Measurements from ENCODE around the gene METAP1D.
"Not testable (repeated sequence)": the region's sequence is repeated elsewhere in the genome, so short reads cannot be mapped to it uniquely, and the experiment has no call there.

Gene METAP1D

GRCh38 chr2:172048508-172049503, 49.1 kb downstream of the METAP1D start:
- no peak for DNase-seq (ENCODE audit: low read depth)

GRCh38 chr2:172049567-172050120, 49.9 kb downstream of the METAP1D start:
- no peak for DNase-seq (ENCODE audit: low read depth)

GRCh38 chr2:172050479-172051125, 50.8 kb downstream of the METAP1D start:
- no peak for DNase-seq (ENCODE audit: low read depth)

GRCh38 chr2:172052000-172052983, 52.5 kb downstream of the METAP1D start:
- DNase-seq (ENCODE audit: low read depth) = no peak

DNA sequence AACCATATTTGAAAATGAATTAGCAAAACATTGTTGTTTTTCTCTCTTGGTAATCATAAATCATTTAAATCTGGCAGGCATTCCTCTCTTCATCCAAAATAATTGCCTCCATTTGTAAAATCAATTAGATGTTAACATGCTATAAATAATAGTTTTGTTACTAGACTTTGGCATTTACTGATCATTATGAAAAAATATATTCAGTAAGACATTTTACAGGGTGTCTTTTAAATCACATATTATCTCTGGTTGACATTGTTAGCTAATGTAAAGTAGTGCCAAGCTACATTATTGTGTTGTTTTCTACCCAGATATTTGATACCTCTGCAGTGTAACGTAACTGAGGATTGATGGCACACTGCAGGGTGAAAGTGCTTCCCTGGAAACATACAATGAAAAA, 53.7 kb downstream of the METAP1D start:
- DNase-seq (ENCODE audit: low read depth) = no peak

DNA sequence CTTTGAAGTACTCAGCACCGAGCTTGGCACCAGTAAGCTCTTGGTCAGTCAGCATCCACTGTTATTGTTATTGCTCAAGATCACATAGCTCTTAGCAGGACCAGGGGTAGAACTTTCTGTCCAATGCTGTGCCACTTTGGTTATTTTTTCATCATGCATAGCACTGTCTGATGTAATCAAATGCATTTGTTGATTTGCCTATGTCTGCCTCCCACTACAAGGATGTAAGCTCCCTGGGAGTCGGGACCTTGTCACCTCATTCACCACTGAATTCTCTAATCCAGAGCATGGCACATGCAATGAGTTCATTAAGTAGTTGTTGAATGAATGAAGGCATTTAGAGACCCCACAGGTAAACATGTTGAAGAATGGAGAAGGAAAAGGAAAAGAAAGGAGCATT, 56.5 kb downstream of the METAP1D start:
- DNase-seq (ENCODE audit: low read depth) = no peak

DNA sequence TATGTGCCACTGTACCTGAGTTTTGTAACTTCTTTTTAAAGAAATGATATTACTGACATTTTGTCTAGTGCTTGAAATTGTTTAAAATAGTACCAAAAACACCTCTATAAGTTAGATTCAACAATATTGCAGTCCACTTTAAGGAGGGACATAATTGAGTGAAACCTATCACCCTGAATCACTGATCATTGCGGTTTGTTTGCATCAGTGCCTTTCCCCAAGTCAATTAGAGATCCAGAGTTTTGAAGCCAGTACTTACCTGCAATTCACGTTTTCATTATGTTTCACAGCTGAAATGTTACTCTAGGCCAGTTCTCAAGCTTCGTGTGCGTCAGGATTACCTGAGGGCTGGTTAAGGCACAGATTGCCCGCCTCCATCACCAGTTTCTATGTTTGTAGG, 58.9 kb downstream of the METAP1D start:
- DNase-seq (ENCODE audit: low read depth) = no peak

DNA sequence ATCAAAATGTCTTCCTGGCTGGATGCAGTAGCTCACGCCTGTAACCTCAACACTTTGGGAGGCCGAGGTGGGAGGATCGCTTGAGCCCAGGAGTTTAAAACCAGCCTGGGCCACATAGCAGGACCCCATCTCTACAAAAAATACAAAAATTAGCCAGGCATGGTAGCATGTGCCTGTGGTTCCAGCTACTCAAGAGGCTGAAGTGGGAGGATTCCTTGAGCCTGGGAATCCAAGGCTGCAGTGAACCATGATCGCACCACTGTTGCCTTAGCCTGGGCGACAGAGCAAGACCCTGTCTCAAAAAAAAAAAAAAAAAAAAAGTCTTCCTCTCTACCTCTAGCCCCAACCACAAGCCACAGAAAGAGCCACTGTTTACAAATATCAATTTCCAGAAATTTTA, 60.4 kb downstream of the METAP1D start:
- DNase-seq (ENCODE audit: low read depth) = not testable (repeated sequence)

DNA sequence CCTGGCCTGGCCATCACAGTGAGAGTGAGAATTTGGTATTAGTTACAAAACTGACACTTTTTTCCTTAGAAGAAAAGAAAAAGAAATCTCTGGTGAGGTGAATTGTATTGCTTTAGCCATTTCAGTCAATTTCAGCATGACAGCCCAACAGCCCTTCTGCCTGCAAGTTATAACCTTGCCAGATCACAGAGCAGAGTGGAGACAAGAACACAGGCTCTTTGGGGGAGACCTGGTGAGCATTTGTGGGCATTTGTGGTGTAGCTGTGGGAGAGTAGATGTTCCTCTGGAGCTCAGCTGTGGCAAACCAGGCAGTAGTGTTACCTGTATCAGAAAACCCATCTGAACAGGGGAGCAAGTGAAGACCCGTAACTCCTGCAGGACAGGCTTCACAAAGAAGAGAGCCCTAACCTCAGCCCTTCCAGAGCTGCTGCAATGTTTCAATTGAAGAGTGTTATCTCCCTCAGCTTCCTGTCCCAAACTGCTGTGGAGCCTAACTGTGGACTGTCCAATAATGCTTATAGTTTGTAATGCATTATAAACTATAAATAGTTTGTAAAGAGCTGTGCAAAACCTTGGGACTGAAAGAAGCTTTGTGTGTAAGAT, 62.8 kb downstream of the METAP1D start:
- no peak for DNase-seq (ENCODE audit: low read depth)

- DNase-seq (ENCODE audit: low read depth) = no peak
Observed at GRCh38 chr2:172063446-172063845, 63.7 kb downstream of the METAP1D start.

GRCh38 chr2:172065111-172065510, 65.4 kb downstream of the METAP1D start:
- DNase-seq (ENCODE audit: low read depth) = no peak

- DNase-seq (ENCODE audit: low read depth) = no peak
Observed at GRCh38 chr2:172066394-172066886, 66.7 kb downstream of the METAP1D start.

GRCh38 chr2:172067905-172068304, 68.2 kb downstream of the METAP1D start:
- DNase-seq (ENCODE audit: low read depth) = not testable (repeated sequence)

- no peak for DNase-seq (ENCODE audit: low read depth)
Observed at GRCh38 chr2:172070936-172071335, 71.2 kb downstream of the METAP1D start.

- no peak for DNase-seq (ENCODE audit: low read depth)
Observed at GRCh38 chr2:172072303-172072702, 72.5 kb downstream of the METAP1D start.

- DNase-seq (ENCODE audit: low read depth) = no peak
Observed at GRCh38 chr2:172072706-172073105, 73.0 kb downstream of the METAP1D start.

DNA sequence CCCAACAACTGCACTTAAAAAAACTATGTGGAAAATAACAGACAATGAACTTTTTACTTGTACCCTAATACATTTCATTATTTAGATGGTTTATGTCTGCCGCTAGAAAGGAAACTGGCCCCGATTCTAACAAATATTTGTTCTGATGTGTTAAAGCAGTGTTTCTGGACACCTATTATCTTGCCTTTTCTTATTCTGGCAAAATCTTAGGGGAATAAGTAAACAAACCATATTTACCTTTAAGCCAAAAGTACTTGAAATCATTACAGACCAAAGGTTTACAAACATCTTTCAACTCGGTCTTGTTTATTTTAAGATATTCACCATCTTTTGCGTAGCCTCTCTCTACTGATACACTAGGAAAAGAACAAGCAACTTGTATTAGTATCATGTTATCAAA, 73.8 kb downstream of the METAP1D start:
- DNase-seq (ENCODE audit: low read depth) = no peak

DNA sequence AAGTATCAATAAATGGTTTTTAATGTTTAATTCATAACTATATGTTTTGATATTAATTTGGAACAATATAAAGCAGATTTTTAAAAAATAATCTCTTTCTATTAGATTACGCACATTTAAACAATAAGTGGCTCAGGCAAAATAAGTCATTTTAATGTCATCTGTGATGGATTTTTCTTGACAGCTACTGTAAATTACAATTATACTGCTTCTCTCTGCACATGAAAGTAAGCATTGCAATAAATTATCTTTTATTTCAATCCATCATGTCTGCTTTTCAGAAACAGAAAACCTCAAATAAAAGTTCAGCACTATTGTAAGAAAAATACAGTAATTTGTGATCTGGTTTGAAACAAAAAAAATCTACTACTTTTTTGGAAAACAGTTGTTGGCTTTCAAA, 74.5 kb downstream of the METAP1D start:
- no peak for DNase-seq (ENCODE audit: low read depth)

GRCh38 chr2:172079416-172079815, 79.7 kb downstream of the METAP1D start:
- no peak for DNase-seq (ENCODE audit: low read depth)

GRCh38 chr2:172079838-172080640, 80.3 kb downstream of the METAP1D start:
- DNase-seq (ENCODE audit: low read depth) = no peak
